Measurements from ENCODE around the gene CNTRL. TPM values are rescaled to one million over a fixed set of nuclear protein-coding genes. Genes with fewer than 3 reads are reported as not detected.

CNTRL gene
- polyA plus RNA-seq, 2 of the 4 experiments (the other 2 are of a cell fraction): 5.1 to 15.0 TPM

GRCh38 chr9:121050128-121050988 lies 24.4 kb upstream of the CNTRL start, which contains the start of gene C5:
Gene C5 (minus strand): TSS chr9:121050275. CDS start chr9:121050246, 29 bp downstream.
- Histone ChIP-seq H3K4me2 (peak within 1 kb of the TSS; percentile 85), H3K4me3 (peak within 1 kb of the TSS; percentile 44), H3K27ac (peak within 1 kb of the TSS; percentile 84 to 86), H3K4me1 (peaks cover 51% of the 10 kb centered on the region), H3K9me3 (no peaks in the 10 kb centered on the region)
- 5% methylated on average over 6 of the region's 6 CpGs for WGBS (ENCODE audit: missing lambda C conversion rate)
- peak; percentile 74 to 86 for ATAC-seq
- FAIRE-seq: peak; percentile 63
- peak; percentile 66 to 86; a peak in 3 of 4 replicates for TF ChIP-seq CEBPB (IDR thresholded peaks at IDR 0.05)
- no peak for TF ChIP-seq CTCF (IDR thresholded peaks at IDR 0.05)
- no peak for TF ChIP-seq EP300 (IDR thresholded peaks at IDR 0.05)
- peak; percentile 32; the same call in 1 of the 2 replicates for TF ChIP-seq REST (IDR thresholded peaks at IDR 0.05)
- POLR2A ChIA-PET: no interaction called here
- DNase-seq (ENCODE audit: low read depth in 1 of 2, low spot score in 1 of 2): peak in 1 of 2 experiments; percentile 47
- CTCF ChIA-PET: interaction anchor here (0.6 to 7.4 kb wide), 8 partner anchors 11 to 1116 kb away, joined by 3 to 55 read pairs (median 5); no protein-coding TSS in a partner anchor

GRCh38 chr9:121053544-121053943 lies 21.2 kb upstream of the CNTRL start:
- Histone ChIP-seq H3K4me3 (no peak overlapping the region), H3K4me1 (peaks cover 34% of the 10 kb centered on the region), H3K4me2 (no peak overlapping the region), H3K27ac (peak overlapping the region in 1 of 2 experiments; percentile 43; a peak in 3 of 6 replicates), H3K9me3 (no peaks in the 10 kb centered on the region; the same call in 2 of the 3 replicates)
- no peak for FAIRE-seq
- POLR2A ChIA-PET: no interaction called here
- TF ChIP-seq CHD4 (IDR thresholded peaks at IDR 0.05; ENCODE audit: borderline replicate concordance): no peak
- TF ChIP-seq NPAS2 (CRISPR knock-in tag; IDR thresholded peaks at IDR 0.05; ENCODE audit: borderline replicate concordance): no peak
- TF ChIP-seq HMGXB4 (CRISPR knock-in tag; IDR thresholded peaks at IDR 0.05; ENCODE audit: borderline replicate concordance): no peak
- no peak for TF ChIP-seq CBX2 (IDR thresholded peaks at IDR 0.05; ENCODE audit: borderline replicate concordance, low read depth)
- no peak for TF ChIP-seq RAD21 (conservative IDR thresholded peaks at IDR 0.05 in 1 of 2, IDR thresholded peaks at IDR 0.05 in 1 of 2)
- TF ChIP-seq JUN (IDR thresholded peaks at IDR 0.05): no peak
- TF ChIP-seq REST (IDR thresholded peaks at IDR 0.05): no peak
- no peak for TF ChIP-seq E2F6 (IDR thresholded peaks at IDR 0.05; ENCODE audit: borderline replicate concordance, low read depth)
- TF ChIP-seq NFE2L2 (conservative IDR thresholded peaks at IDR 0.05; ENCODE audit: low read length): no peak
- no peak for TF ChIP-seq GATA3 (IDR thresholded peaks at IDR 0.05; ENCODE audit: borderline replicate concordance)
- no peak for TF ChIP-seq RCOR1 (IDR thresholded peaks at IDR 0.05; ENCODE audit: low read depth, low read length)
- CTCF ChIA-PET: interaction anchor here (1.4 to 3.1 kb wide), 2 partner anchors 67 to 311 kb away, joined by 3 to 20 read pairs; no protein-coding TSS in a partner anchor
- 42% methylated on average over 4 of the region's 4 CpGs for WGBS (ENCODE audit: missing lambda C conversion rate)
- DNase-seq (ENCODE audit: low read depth in 1 of 2, low spot score in 1 of 2): no peak
- ATAC-seq: no peak
